Right ventricle myocardium superior (tissue), 1 donor: ENCODE measurements around the gene PSG1. TPM values are rescaled to one million over a fixed set of nuclear protein-coding genes. Genes with fewer than 3 reads are reported as not detected.
"Not testable (repeated sequence)": the region's sequence is repeated elsewhere in the genome, so short reads cannot be mapped to it uniquely, and the experiment has no call there.

Experiments
- ATAC-seq: fragments of 200-7000 bp; cut with Tn5 transposase; one replicate; pipeline ENCODE4 v1.9.1; 2020; ENCODE audit warnings: mild to moderate bottlenecking; ENCODE audit not compliant: poor library complexity
- DNase-seq: peaks from one replicate; pipeline ENCODE4 v3.0.0-alpha.2; 2020
- intact Hi-C: fragments of 100-400 bp; cut with DNase I; formaldehyde crosslinking; loops from one replicate; pipeline ENCODE4 v1.11.2; 2022
- total RNA-seq: library from RNA; stranded (reverse); fragmentation: NEBNext Ultra II Directional; extraction: Animal tissue kit (Norgen Biotek cat#: 25700); gene quantifications from one replicate; pipeline ENCODE4 v1.2.1, GENCODE V29; 2021
- donor health status: DM: no; HTN: yes; CAD: no; lungs with severe emphysema.

Gene PSG1
- total RNA-seq, 1 donor from 2014 or later: not detected

GRCh38 chr19:42890446-42890845, 10.9 kb upstream of the PSG1 start:
- ATAC-seq, DNase-seq, intact Hi-C loops: not testable (repeated sequence)

DNA sequence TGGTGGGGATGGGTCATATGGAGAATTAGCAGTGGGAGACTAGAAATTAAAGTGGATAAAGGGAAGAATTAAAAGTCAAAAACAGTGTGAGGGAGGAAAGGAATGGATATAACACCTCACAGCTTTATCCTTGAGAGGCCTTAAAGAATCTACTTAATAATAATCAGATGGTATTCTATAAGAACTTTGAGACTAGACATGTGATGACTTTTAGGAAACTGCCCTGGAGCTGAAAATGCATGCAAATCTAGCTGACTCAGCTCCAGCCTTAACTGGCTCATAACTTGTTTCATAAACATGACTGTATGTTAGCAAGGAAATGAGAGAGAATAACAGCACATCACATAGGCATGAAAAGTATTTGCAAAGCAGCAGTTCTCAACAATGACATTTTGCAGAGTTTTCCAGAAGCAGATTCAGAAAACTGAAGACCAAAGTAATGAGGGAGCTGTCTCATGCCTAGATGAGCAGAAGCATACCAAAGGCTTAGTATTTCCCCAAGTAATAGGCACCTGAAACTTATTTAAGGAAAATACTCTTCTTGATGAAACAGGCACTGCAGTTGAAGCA, 8.4 kb upstream of the PSG1 start:
- intact Hi-C loops, DNase-seq, ATAC-seq: not testable (repeated sequence)

GRCh38 chr19:42882730-42883129, 3.2 kb upstream of the PSG1 start:
- ATAC-seq, intact Hi-C loops, DNase-seq: not testable (repeated sequence)

DNA sequence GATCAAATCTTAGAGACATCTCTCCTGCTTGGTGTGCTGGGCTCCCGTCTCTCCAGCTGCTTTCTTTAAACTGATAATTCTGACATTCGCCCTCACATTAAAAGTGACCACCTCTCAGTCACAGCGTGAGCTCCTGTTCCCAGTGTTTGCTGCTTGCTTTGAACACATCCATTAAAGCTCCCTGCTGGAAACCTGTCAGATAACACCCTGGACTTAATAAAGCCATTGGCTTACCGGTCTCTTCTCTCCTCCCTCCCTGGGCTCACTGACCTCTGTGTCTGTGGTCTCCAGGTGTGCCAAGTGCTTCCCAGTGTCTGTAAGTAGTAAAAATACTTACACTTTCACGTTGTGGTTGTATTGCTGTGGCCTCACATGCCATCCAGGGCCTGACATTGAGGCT, 2.5 kb upstream of the PSG1 start:
- intact Hi-C loops, ATAC-seq, DNase-seq: not testable (repeated sequence)

DNA sequence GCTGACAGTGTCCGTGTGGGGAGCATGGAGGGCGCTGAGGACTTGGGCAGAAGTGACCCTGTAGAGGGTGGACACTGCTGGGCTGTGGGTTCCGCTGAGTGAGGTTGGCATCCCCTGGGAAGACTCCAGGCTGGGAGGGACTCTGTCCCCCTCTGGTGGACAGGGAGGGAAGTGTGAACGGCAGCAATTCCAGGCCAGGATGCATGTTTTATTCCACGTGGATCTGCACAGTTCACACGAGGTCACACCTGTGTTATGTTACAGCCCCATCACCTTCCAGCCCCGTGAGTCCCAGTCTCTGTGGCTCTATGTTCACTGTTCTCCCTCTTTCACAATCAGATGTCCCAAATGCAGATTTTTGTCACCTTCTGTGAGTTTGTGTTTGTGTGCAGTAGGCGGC, 1.8 kb upstream of the PSG1 start:
- intact Hi-C loops, ATAC-seq, DNase-seq: not testable (repeated sequence)

DNA sequence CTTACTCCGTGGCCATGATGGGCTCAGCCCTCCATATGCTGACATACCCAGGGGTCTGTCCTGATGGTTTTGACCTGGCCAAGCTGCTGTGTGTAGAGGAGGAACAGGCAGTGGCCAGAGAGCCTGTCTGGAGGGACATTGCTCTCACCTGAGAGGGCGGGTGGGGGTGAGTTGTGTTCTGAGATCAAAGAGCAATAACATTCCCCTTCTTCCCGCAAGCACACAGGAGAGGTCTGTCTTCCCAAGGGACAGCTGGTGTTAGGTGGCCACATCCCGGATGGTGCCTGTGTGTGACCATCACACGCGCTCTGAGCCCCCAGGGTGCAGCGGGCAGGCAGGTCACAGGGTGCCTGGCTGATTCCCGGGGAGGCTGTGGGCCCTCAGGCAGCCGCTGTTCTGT, 1.1 kb upstream of the PSG1 start:
- not testable (repeated sequence) for ATAC-seq

GRCh38 chr19:42876596-42876995, 2.9 kb downstream of the PSG1 start:
- DNase-seq, ATAC-seq, intact Hi-C loops: not testable (repeated sequence)

More for the DNA sequence above, 1.1 kb upstream of the PSG1 start:
- DNase-seq, intact Hi-C loops: not testable (repeated sequence)

DNA sequence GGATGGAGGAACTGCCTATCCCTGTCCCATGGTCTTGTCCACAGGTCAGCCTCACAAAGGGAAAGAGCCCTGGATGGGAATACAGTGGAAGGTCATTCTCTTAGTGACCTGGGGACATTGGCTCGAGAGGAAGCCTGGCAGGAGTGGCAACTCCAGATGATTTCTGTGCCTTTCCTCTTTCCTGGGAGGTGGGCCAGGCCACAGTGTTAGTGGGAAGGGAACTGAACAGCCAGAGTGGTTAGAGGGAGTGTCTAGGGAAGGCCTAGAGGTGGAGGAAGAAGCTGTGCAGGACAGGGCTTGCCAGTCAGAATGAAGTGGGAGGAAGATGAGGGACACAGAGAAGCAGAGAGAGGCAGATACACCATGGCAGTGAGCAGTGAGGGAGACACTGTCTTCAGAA, 3.6 kb downstream of the PSG1 start:
- intact Hi-C loops, ATAC-seq, DNase-seq: not testable (repeated sequence)

DNA sequence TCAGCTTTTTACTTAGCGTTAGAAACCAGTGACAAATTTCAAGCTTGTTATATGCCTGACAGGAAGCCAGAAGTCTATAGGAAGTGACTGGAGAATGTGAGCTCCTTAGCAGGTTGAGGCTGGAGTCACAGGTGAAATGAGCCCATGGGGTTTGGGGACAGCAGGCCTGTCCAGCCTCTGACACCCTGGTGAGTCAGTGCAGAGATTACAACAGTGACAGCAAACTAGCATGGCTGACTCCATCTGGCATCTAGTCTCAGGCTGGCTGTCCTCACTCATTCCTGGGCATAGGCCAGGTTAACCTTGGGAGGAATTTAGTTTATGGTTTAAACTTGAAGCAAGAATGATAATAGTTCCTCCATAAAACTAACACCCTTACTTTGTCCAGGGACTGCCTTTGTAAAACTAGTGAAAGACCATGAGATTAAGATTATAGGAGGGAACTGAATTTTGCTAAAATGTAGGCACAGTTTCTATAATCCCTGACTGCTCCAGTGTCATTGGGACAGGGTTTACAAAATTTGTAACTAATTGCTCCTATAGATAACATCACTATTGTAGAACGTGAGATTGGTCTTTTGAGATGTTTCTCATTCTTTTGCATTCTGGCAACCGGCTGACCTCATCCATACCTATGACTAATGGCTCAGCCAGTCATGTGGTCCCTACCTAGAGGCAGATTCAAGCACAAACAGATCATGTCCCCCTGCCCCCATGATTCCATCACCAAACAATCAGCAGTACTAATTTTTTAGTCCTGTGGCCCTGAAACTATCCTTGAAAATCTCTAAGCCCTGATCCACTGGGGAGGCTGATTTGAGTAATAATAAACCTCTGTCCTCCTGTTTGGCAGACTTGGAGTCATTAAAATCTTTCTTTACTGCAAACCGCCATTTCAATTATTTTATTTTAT, 4.4 kb downstream of the PSG1 start:
- intact Hi-C loops, ATAC-seq, DNase-seq: not testable (repeated sequence)

DNA sequence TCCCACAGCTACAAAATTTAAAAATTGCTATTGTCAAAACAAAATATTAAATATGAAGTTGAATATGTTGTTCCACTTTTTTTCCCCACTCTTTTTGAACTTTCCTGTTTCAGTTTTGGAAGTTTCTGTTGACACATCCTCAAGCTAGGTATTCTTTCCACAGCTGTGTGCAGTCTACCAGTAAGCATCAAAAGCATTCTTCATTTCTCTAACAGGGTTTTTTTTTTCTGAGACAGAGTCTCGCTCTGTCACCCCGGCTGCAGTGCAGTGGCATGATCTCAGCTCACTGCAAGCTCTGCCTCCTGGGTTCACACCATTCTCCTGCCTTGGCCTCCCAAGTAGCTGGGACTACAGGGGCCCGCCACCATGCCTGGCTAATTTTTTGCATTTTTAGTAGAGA, 5.4 kb downstream of the PSG1 start:
- intact Hi-C loops, DNase-seq, ATAC-seq: not testable (repeated sequence)

DNA sequence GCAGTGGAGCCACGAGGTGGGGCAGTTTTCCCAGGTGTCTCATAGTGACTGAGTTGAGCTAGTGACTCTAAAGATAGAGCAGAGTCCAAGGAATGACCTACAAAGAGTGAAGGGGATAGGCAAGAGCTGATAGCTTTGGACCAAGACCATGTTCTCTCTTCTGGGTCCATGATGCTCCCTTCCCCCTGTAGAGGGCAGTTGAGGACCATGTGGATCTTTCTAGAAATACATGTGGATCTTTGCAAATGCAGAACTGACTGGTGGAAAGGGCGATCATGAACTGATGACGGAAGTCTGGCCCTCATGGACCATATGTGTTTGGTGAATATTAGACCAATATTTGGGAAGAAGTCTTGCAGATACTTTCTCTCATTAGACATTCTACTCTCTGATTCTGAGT, 6.9 kb downstream of the PSG1 start:
- ATAC-seq: no peak
- intact Hi-C loops: no loop called here

GRCh38 chr19:42857544-42857867, 22.0 kb downstream of the PSG1 start:
- DNase-seq (no peak), ATAC-seq (no peak)
- intact Hi-C loops: no loop called here

More for the DNA sequence above, 6.9 kb downstream of the PSG1 start:
- no peak for DNase-seq

- intact Hi-C loops, ATAC-seq, DNase-seq: not testable (repeated sequence)
Measured at GRCh38 chr19:42856866-42857543, 22.5 kb downstream of the PSG1 start.

- DNase-seq, intact Hi-C loops, ATAC-seq: not testable (repeated sequence)
Measured at GRCh38 chr19:42854745-42855144, 24.8 kb downstream of the PSG1 start.

- ATAC-seq, DNase-seq, intact Hi-C loops: not testable (repeated sequence)
Measured at GRCh38 chr19:42853231-42853630, 26.3 kb downstream of the PSG1 start.

GRCh38 chr19:42852821-42853220, 26.7 kb downstream of the PSG1 start:
- ATAC-seq, DNase-seq, intact Hi-C loops: not testable (repeated sequence)

GRCh38 chr19:42851718-42852280, 27.7 kb downstream of the PSG1 start:
- ATAC-seq, intact Hi-C loops, DNase-seq: not testable (repeated sequence)

DNA sequence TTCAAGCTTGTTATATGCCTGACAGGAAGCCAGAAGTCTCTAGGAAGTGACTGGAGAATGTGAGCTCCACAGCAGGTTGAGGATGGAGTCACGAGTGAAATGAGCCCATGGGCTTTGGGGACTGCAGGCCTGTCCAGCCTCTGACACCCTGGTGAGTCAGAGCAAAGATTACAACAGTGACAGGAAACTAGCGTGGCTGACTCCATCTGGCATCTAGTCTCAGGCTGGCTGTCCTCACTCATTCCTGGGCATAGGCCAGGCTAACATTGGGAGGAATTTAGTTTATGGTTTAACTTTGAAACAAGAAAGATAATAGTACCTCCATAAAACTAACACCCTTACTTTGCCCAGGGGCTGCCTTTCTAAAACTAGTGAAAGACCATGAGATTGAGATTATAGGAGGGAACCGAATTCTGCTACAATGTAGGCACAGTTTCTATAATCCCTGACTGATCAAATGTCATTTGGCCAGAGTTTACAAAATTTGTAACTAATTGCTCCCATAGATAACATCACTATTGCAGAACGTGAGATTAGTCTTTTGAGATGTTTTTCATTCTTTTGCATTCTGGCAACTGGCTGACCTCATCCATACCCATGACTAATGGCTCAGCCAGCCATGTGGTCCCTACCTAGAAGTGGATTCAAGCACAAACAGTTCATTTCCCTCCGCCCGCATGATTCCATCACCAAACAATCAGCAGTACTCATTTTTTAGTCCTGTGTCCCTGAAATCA, 28.4 kb downstream of the PSG1 start:
- ATAC-seq (no peak), DNase-seq (peak; percentile 61)
- intact Hi-C loops: no loop called here
